ENCODE data around the gene COL28A1.
"Not testable (repeated sequence)": the region's sequence is repeated elsewhere in the genome, so short reads cannot be mapped to it uniquely, and the experiment has no call there.

Gene COL28A1

DNA sequence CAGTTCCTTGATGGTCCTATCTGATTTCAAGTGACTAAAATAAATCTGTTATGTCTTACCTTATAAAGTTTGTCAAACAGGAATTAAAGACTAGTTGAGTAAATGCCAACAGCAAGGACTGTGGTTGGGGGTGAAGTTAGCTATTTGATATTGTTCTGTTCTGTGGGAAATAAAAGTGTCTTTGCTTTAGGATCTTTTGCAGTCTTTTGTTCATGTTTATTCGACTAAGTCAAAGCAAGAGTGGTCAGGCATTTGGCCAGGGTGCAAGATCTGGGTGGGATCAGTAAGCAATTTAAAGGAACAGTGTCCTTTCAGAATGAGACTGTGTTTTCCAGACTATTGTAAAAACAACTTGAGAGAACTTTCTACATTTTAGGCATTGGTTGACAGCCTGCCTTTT is at the start of gene COL28A1:
Gene COL28A1, minus strand, starts transcription at position 183 of the 400 bp plus-strand sequence. CDS start 2,998 bp downstream, outside the sequence.
- no peak for DNase-seq

GRCh38 chr7:7584653-7585052 is 49.0 kb upstream of the COL28A1 start:
- DNase-seq = no peak

DNA sequence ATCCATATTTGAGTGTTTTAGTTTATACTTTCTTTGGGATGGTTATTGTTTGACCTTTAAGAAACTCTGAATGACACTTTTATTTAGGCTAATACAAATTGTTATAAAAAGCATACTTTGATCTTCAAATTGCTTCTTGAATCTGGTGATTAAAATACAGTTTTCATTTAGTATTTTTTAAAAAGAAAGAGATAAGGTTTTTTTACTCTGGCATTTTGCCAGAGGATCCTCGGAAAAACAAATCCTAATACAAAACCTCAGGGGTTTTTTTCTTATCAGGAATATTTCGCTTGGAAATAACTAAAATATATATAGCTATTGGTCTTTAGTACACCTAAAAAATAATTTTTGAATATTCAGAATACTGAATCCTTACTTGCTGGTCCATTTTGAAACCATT is 48.1 kb upstream of the COL28A1 start:
- no peak for DNase-seq

- DNase-seq = no peak
Measured at GRCh38 chr7:7582596-7582995, 46.9 kb upstream of the COL28A1 start.

DNA sequence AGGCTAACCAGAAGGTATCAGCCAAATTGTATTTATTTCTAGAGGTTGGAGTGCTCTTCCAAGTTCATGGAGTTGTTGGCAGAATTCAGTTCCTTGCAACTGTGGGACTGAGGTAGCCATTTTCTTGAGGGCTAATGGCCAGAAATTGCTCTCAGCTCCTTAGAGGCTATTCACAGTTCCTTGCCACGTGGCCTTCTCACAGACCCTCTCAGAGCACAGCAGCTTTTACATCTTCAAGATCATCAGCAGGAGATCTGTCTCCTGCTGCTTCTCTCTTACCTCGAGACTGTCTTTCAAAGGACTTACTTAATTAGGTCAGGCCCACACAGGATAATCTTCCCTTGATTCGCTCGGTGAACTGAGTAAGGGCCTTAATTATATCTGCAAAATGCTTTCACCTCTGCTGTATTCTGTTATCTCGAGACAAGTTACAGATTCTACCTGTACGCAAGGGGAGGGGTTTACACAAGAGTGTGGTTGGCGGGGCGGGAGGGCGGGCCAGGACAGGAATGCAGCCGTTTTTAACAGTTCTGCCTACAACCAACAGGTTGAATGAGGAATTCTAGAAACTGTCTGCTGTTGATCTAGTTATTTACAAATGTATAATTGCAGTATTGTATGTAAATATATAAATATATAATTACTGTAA is 46.0 kb upstream of the COL28A1 start:
- DNase-seq = no peak

- DNase-seq = no peak
Measured at GRCh38 chr7:7579638-7580037, 44.0 kb upstream of the COL28A1 start.

DNA sequence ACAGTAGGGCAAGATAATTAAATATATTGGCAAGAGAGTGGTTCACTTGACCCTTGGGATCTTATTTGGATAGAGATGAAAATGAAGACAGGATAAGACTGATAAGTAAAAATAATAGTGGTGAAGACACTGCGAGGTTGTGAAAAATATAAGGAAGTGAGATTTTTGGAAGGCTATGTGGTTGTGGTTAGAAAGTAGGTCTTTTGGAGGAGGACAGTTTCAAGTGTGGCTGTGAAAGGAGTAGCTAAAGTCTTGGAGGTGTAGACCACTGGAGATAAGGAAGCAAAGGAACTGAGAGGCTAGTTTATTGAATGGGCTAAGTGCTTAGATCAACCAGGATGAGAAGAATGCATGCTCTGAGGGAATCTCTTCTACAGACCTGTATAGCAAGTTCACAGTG is 42.2 kb upstream of the COL28A1 start:
- no peak for DNase-seq

GRCh38 chr7:7576344-7576743 is 40.7 kb upstream of the COL28A1 start:
- no peak for DNase-seq

DNA sequence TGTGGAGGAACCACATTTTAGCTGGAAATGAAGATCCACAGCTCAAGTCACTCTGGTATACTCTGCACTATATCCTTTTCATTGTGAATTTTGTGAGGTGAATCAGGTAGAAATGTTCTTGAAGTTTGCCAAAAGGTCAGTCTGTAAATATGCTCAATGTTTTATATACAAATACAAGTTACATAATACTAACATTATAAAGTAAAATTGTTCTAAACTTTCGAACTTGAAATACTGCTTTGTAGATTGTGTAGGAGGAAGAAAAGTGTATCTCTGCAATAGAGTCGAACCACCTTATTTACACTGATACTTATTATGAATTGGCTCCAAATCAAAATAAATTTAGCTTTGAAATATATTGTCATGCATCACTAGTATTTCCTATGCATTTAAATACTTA is 38.0 kb upstream of the COL28A1 start:
- no peak for DNase-seq

- no peak for DNase-seq
Measured at GRCh38 chr7:7570584-7570983, 34.9 kb upstream of the COL28A1 start.

- DNase-seq = no peak
Measured at GRCh38 chr7:7569615-7570014, 33.9 kb upstream of the COL28A1 start.

GRCh38 chr7:7569081-7569527 is 33.4 kb upstream of the COL28A1 start:
- DNase-seq = no peak

DNA sequence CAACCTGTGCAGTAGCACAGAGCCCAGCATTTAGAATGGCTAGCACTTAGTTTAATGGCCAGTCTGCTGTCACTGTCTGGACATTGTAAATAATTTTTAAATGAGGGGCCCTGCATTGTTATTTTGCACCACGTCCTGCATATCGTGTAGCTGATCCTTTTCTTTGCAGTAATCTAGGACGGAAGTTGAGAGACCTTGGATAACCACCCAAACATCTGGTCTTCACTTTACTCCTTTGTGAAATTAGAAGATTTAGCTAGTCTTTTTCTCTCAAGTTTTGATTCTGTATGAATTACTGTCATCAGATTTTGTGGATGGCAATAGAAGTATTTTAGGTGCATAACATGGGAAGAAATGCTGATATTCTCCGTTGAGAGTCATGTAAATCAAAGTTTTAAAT is 32.9 kb upstream of the COL28A1 start:
- DNase-seq = no peak

DNA sequence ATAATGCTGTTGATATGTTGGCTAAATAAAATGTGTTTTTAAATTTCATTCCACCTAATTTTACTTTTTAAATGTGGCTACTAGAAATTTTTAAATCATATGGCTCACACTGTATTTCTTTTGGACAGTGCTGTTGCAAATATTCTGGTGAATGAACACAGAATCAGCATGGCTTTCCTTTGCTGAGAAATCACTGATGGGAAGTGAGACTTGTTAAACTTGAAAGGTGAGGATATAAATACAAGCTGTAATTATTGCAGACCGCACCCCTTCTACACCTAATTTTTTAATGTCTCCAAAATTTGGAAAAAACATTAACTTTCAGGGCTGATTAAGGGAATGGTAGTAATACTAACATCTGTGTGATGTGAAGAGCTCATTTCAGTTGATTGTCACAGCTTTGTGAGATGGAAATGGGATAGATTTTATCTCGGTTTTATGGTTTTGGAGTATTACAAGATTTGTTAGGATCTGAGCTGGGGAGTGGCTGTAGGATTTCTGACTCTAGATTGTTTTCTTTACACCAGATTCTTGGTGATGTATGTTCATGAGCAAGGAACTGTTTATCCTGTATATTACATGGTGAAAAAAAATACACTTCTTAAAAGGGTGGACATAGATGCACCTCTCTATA is 32.3 kb upstream of the COL28A1 start:
- no peak for DNase-seq

DNA sequence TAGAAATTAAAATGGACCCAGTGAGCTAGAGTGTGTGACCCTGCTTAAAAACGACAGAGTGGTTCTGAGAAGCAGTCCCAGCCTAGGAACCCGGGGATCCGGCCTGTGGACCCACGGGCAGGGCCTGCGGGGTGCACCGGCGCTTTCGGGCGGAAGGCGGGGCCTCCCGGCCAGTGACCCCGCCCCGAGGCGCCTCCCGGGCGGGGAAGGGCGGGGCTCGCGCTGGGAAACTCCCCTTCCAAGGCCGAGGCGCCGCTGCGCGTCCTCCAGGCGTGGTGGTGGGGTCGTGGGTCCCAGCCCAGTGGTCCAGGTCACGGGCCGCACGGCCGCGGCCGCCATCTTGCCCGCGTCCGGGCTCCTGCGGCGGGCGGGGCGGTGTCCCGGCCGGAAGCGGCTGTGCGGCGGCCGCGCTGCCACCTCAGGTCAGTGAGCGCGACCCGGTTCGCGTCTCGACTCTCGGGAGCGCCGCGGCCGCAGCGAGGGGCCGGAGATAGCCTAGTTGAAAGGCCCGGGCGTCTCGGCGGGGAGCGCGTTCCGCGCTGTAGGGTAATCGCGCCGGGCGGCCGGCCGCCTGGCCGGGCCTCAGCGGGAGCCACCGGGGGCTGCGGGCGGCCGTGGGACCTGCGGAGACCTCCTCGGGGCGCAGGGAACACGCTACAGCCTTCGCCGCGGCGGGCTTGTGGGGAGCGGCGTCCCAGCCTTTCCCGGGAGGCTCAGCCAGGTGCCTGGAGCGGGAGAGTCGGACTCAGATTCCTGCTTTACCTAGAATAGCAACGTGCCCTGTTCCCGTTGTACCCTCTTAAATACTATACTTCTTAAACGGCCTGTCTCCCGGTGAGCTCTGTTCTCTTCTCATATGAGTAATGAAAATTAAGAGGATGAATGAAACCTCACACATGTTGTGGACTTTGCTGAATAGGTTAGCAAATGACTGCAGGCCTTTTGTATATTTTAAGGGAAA is 31.3 kb upstream of the COL28A1 start, which contains the start of gene MIOS:
Gene MIOS, plus strand, starts transcription at position 234 of the 961 bp plus-strand sequence. CDS start 5,592 bp downstream, outside the sequence.
- DNase-seq = peak; percentile 54

DNA sequence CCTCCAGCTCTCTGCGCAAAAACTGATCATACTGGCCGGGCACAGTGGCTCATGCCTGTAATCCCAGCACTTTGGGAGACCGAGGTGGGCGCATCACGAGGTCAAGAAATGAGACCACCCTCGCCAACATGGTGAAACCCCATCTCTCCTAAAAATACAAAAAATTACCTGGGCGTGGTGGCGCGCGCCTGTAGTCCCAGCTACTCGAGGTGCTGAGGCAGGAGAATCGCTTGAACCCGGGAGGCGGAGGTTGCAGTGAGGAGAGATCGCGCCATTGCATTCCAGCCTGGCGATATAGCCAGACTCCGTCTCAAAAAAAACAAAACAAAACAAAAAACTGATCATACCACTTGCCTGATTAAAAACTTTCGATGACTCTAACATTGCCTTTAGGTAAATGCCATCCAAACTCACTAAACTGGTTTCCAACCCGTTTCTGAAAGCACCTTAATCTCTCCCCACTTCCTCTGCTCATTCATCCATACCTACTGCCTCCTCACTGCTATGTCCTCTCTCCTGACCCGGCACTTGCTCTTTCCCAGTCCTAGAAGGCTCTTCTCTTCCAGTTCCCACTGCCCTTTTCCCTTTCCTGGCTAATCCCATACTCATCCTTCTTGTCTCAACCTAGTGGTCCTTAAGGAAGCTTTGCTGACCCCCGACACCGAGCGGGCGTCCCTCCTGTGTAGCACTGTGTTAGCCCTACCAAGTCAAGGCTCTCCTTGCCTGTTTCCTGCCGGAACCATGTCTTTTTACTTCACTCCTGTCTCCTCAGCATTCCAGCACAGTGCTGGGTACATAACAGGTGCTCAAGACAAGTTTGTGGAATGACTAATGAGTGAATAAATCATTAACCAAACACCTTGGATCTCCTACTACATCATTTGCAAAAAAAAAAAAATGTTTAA is 30.3 kb upstream of the COL28A1 start:
- DNase-seq = no peak

DNA sequence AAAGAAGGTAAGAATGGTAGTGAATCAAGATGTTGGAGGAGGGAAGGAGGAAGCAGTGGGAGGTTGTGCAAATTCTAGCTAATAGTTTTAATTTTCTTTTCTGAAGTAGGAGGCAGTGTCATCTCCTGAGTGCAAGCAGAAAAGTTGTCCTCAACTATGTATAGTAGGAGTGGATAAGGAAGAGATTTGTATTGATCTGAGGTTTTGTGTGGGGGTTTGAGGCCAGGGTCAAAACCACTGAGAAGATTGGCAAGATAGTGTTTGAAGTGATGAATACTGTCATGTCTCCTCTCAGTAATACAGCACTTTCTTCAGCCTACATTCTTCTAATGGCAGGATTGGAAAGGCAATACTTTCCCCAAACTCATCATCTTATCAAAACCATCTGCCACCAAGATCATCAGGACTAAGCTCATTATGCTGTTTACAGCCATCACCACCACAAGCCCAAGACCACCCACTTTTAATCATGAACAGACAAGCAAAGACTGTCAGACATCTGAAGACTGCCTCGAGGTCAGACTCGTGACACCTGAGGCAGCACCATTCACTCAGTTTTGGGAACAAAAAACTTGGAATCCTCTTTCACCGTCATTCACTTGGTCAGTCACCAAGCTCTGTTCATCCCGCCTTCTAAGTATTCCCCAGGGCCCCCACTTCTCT is 29.5 kb upstream of the COL28A1 start:
- no peak for DNase-seq

DNA sequence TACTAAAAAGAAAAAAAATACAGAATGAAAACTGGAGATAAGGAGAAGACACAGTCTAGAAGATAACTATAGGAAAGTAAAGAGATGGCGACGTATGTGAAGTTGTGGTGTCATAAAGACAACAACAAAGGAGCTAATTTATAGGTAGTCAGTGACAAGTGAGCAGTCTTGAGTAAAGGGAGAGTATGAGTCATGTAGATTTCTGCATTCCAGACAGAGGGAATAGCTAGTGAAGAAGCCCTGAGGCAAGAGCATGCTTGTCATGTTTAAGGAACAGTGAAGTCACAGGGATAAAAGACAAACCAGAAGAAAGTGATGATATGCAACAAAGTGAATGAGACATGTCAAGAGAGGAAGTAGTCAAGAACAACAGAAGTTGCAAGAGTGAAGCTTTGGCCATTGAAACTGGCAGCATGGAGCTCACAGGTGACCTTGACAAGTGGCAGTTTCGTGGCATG is 28.7 kb upstream of the COL28A1 start:
- no peak for DNase-seq

GRCh38 chr7:7563813-7564212 is 28.1 kb upstream of the COL28A1 start:
- DNase-seq = no peak

DNA sequence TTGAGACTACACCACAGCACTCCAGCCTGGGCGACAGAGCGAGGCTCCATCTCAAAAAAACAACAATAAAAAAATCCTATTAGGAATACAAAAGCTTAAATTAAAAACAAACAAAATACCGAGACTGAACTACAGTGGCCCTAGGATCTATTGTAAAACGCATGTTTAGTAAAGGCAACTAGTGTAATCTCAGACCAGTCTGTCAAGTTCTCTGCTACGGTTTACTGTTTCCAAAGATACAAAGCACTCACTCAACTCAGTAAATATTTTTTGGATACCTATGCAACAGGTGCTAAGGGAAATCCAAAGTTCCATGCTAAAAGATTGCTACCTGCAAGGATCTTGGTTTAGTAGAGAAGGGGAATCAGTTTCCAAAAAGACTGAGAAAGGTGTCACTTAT is 27.6 kb upstream of the COL28A1 start:
- DNase-seq = no peak

- no peak for DNase-seq
Measured at GRCh38 chr7:7562736-7563135, 27.1 kb upstream of the COL28A1 start.

DNA sequence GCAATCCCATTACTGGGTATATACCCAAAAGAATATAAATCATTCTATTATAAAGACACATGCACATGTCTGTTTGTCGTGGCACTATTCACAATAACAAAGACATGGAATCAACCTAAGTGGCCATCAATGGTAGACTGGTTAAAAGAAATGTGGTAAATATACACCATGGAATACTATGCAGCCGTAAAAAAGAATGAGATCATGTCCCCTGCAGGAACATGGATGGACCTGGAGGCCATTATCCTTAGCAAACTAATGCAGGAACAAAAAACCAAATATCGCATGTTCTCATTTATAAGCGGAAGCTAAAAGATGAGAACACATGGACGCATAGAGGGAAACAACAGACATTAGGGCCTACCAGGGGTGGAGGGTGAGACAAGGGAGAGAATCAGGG is 25.9 kb upstream of the COL28A1 start:
- DNase-seq = not testable (repeated sequence)
